DMS114 treated with DMSO at 0.1 percent for 48 hours (cell line): ENCODE data around the gene TMEM151A.
"Not testable (repeated sequence)": the region's sequence is repeated elsewhere in the genome, so short reads cannot be mapped to it uniquely, and the experiment has no call there.

Source experiments
- DNase-seq: peaks from one replicate; lab custom pipeline; 2025; ENCODE audit not compliant: unreplicated experiment; lab: John Stamatoyannopoulos, UW

The TMEM151A gene

GRCh38 chr11:66267379-66268243 lies 24.1 kb upstream of the TMEM151A start:
- DNase-seq, result peak; percentile 73

GRCh38 chr11:66268244-66268951 lies 23.3 kb upstream of the TMEM151A start, which contains the start of gene RAB1B:
RAB1B (plus strand) TSS chr11:66268639; CDS start chr11:66268680, 41 bp downstream.
- peak; percentile 98 for DNase-seq

- DNase-seq, result peak; percentile 37
Measured at GRCh38 chr11:66268952-66269905, 22.5 kb upstream of the TMEM151A start.

- DNase-seq, result no peak
Measured at GRCh38 chr11:66271816-66272215, 19.9 kb upstream of the TMEM151A start.

GRCh38 chr11:66272596-66272995 lies 19.1 kb upstream of the TMEM151A start:
- DNase-seq, result no peak

GRCh38 chr11:66274219-66274618 lies 17.5 kb upstream of the TMEM151A start:
- no peak for DNase-seq

- DNase-seq, result no peak
Measured at GRCh38 chr11:66275396-66275795, 16.3 kb upstream of the TMEM151A start.

- no peak for DNase-seq
Measured at GRCh38 chr11:66275984-66276612, 15.6 kb upstream of the TMEM151A start.

GRCh38 chr11:66276619-66277018 lies 15.1 kb upstream of the TMEM151A start:
- DNase-seq, result not testable (repeated sequence)

- not testable (repeated sequence) for DNase-seq
Measured at GRCh38 chr11:66277064-66277463, 14.6 kb upstream of the TMEM151A start.

GRCh38 chr11:66277471-66278362 lies 14.0 kb upstream of the TMEM151A start, which contains the start of gene CNIH2:
CNIH2 (plus strand) TSS chr11:66278175; CDS start chr11:66278457, 282 bp downstream.
- DNase-seq, result no peak

- no peak for DNase-seq
Measured at GRCh38 chr11:66278363-66279091, 13.2 kb upstream of the TMEM151A start.

GRCh38 chr11:66279092-66279734 lies 12.5 kb upstream of the TMEM151A start:
- DNase-seq, result no peak

- no peak for DNase-seq
Measured at GRCh38 chr11:66280428-66280827, 11.3 kb upstream of the TMEM151A start.

GRCh38 chr11:66281001-66281400 lies 10.7 kb upstream of the TMEM151A start:
- no peak for DNase-seq

- DNase-seq, result no peak
Measured at GRCh38 chr11:66281776-66282467, 9.8 kb upstream of the TMEM151A start.
